CD14-positive monocyte (primary cell): Measurements from ENCODE around the gene RBM44. TPM values are rescaled to one million over a fixed set of nuclear protein-coding genes. Genes with fewer than 3 reads are reported as not detected.

ENCODE experiments used
- DNase-seq, 3 donors: peaks; one replicate each; pipeline ENCODE4 v3.0.0-alpha.2; 2011 to 2022
- H2AFZ ChIP-seq: 2 replicates; pipeline ENCODE4 v1.6.0; 2012; ENCODE audit warnings: mild to moderate bottlenecking, low read depth, low read length, inconsistent platforms; ENCODE audit not compliant: insufficient read depth, poor library complexity, severe bottlenecking
- H3K27ac ChIP-seq, 2 donors: 1 replicate in 1 of 2; 2 replicates in 1 of 2; pipeline ENCODE4 v1.5.1; 2012 to 2013; ENCODE audit warnings: low read length in 2 of 2, control low read depth in 1 of 2, inconsistent platforms in 1 of 2, low read depth in 1 of 2, mild to moderate bottlenecking in 1 of 2
- H3K27me3 ChIP-seq, 2 donors: one replicate each; pipeline versions ENCODE4 v1.6.0 to v1.6.1; 2011 to 2013; ENCODE audit warnings: low read length in 2 of 2; ENCODE audit not compliant: control insufficient read depth in 2 of 2, insufficient read depth in 2 of 2
- H3K36me3 ChIP-seq, 2 donors: replicated peaks in 1 of 2; 1 replicate in 1 of 2; 2 replicates in 1 of 2; pipeline versions ENCODE4 v1.5.1 to v1.6.1; 2012 to 2013; ENCODE audit warnings: low read length in 2 of 2, control low read depth in 1 of 2, inconsistent platforms in 1 of 2, mild to moderate bottlenecking in 1 of 2; ENCODE audit not compliant: insufficient read depth in 2 of 2, control insufficient read depth in 1 of 2
- H3K4me1 ChIP-seq, 2 donors: 1 replicate in 1 of 2; 2 replicates in 1 of 2; pipeline versions ENCODE4 v1.5.1 to v1.6.1; 2012 to 2013; ENCODE audit warnings: low read length in 2 of 2, control low read depth in 1 of 2, inconsistent platforms in 1 of 2, mild to moderate bottlenecking in 1 of 2, moderate library complexity in 1 of 2; ENCODE audit not compliant: insufficient read depth in 2 of 2, control insufficient read depth in 1 of 2
- H3K4me2 ChIP-seq: replicated peaks from 2 replicates; pipeline ENCODE3; 2012; ENCODE audit warnings: low read length, moderate library complexity, mild to moderate bottlenecking; ENCODE audit not compliant: poor library complexity, severe bottlenecking; ENCODE audit errors: extremely low read depth
- H3K4me3 ChIP-seq, 3 experiments: fragments of 200-600 bp in 1 of 3; sonication (generic) in 1 of 3; replicated peaks in 1 of 3; 1 replicate in 2 of 3; 2 replicates in 1 of 3; pipeline ENCODE4 v1.5.1; 2011 to 2013; ENCODE audit warnings: low read length in 3 of 3, mild to moderate bottlenecking in 3 of 3, control low read depth in 2 of 3, low read depth in 2 of 3, inconsistent platforms in 1 of 3, moderate library complexity in 1 of 3
- H3K79me2 ChIP-seq: 2 replicates; pipeline ENCODE4 v1.6.0; 2012; ENCODE audit warnings: mild to moderate bottlenecking, control low read depth, inconsistent platforms, low read length, moderate library complexity; ENCODE audit not compliant: insufficient read depth
- H3K9ac ChIP-seq: 2 replicates; pipeline ENCODE4 v1.6.0; 2017; ENCODE audit warnings: low read length, mild to moderate bottlenecking; ENCODE audit not compliant: insufficient read depth, poor library complexity, severe bottlenecking
- H3K9me3 ChIP-seq, 2 donors: replicated peaks in 1 of 2; 1 replicate in 1 of 2; 2 replicates in 1 of 2; pipeline versions ENCODE4 v1.5.1 to v1.6.1; 2012 to 2013; ENCODE audit warnings: low read length in 2 of 2, control low read depth in 1 of 2; ENCODE audit not compliant: control insufficient read depth in 1 of 2, insufficient read depth in 1 of 2
- H4K20me1 ChIP-seq: 2 replicates; pipeline ENCODE4 v1.6.0; 2012; ENCODE audit warnings: mild to moderate bottlenecking, low read length, control low read depth, moderate library complexity; ENCODE audit not compliant: insufficient read depth
- H3K27ac Mint-ChIP-seq, 7 donors: one replicate each; pipeline ENCODE4 v1.8.0; 2020; ENCODE audit warnings: mild to moderate bottlenecking in 7 of 7, mixed read lengths in 7 of 7, moderate library complexity in 6 of 7, inconsistent platforms in 2 of 7
- H3K27me3 Mint-ChIP-seq, 3 donors: one replicate each; pipeline ENCODE4 v1.8.0; 2021 to 2022; ENCODE audit warnings: low read depth in 3 of 3, mild to moderate bottlenecking in 3 of 3, mixed read lengths in 3 of 3, moderate library complexity in 3 of 3, inconsistent platforms in 1 of 3
- H3K36me3 Mint-ChIP-seq, 2 donors: one replicate each; pipeline ENCODE4 v1.8.0; 2020; ENCODE audit warnings: mixed read lengths in 2 of 2, inconsistent platforms in 1 of 2, mild to moderate bottlenecking in 1 of 2
- H3K4me1 Mint-ChIP-seq: one replicate; pipeline ENCODE4 v1.8.0; 2020; ENCODE audit warnings: mild to moderate bottlenecking, mixed read lengths
- H3K4me3 Mint-ChIP-seq, 2 donors: one replicate each; pipeline ENCODE4 v1.8.0; 2020; ENCODE audit warnings: mild to moderate bottlenecking in 2 of 2, mixed read lengths in 2 of 2, moderate library complexity in 1 of 2
- H3K9me3 Mint-ChIP-seq, 7 donors: one replicate each; pipeline ENCODE4 v1.8.0; 2020 to 2022; ENCODE audit warnings: mixed read lengths in 7 of 7, mild to moderate bottlenecking in 6 of 7, moderate library complexity in 6 of 7, inconsistent platforms in 2 of 7
- WGBS: methylation state at CpG from one replicate; pipeline ENCODE4 v1.1.5; 2013; ENCODE audit warnings: missing lambda C conversion rate; ENCODE audit not compliant: insufficient coverage; 5-methylcytosine and 5-hydroxymethylcytosine counted together
- intact Hi-C, 2 donors: fragments of 100-400 bp; cut with micrococcal nuclease; formaldehyde crosslinking; loops; one replicate each; pipeline versions ENCODE4 v1.15.0 to v1.15.1; 2023
- polyA plus RNA-seq, 3 donors: library from polyadenylated mRNA; depleted of rRNA in 1 of 3; unstranded in 2 of 3; stranded (reverse) in 1 of 3; fragments of 300-500 nt in 2 of 3; fragments of >200 nt in 1 of 3; fragmentation: Illumina TruSeq in 2 of 3; gene quantifications; 1 replicate in 2 of 3; 2 replicates in 1 of 3; pipeline ENCODE4 v1.2.3, GENCODE V29; 2012 to 2021
- TF ChIP-seq, protein P1 (sequence below): fragments of 200-600 bp; IDR thresholded peaks from one replicate; pipeline ENCODE4 v1.8.0; 2022; ENCODE audit warnings: antibody characterized with exemption, mild to moderate bottlenecking

RBM44 gene
- polyA plus RNA-seq, 3 donors, result 0.07 to 1.5 TPM; not detected in 1

DNA sequence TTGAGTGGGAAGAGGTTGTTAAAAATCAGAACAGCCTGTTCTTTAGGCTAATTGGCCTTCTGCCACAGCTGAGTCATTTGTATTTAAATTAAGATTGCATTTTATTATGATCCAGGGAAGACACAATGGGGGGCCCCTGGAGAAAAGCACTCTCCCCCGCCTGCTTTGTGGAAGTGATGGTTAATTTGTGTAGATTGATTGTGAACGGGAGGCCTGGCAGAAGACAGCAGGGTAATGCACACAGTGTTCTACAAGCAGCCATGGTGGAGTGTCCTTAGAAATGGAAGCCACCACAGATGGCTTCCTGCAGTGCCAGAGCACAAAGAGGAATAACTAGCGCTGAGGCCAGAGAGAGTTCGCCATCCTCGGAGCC lies 80.5 kb downstream of the RBM44 start:
- Mint-ChIP-seq H3K4me3 (no peak overlapping the region), H3K4me1 (no peaks in the 10 kb centered on the region), H3K36me3 (no peaks in the 10 kb centered on the region), H3K27ac (no peak overlapping the region), H3K27me3 (peaks cover 0 to 2% (median 0%) of the 10 kb centered on the region in 3 donors), H3K9me3 (no peaks in the 10 kb centered on the region)
- H3K4me3 ChIP-seq, result no peak overlapping the region
- no peak for DNase-seq
- WGBS, result 79% methylated on average over 2 of the region's 5 CpGs
- TF ChIP-seq, protein P1, sequence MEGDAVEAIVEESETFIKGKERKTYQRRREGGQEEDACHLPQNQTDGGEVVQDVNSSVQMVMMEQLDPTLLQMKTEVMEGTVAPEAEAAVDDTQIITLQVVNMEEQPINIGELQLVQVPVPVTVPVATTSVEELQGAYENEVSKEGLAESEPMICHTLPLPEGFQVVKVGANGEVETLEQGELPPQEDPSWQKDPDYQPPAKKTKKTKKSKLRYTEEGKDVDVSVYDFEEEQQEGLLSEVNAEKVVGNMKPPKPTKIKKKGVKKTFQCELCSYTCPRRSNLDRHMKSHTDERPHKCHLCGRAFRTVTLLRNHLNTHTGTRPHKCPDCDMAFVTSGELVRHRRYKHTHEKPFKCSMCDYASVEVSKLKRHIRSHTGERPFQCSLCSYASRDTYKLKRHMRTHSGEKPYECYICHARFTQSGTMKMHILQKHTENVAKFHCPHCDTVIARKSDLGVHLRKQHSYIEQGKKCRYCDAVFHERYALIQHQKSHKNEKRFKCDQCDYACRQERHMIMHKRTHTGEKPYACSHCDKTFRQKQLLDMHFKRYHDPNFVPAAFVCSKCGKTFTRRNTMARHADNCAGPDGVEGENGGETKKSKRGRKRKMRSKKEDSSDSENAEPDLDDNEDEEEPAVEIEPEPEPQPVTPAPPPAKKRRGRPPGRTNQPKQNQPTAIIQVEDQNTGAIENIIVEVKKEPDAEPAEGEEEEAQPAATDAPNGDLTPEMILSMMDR, result no peak
- H4K20me1 ChIP-seq, result no peaks in the 10 kb centered on the region
- intact Hi-C loops, result no loop called here
- no peak overlapping the region for H3K4me2 ChIP-seq
- H3K4me1 ChIP-seq, result no peaks in the 10 kb centered on the region
- H3K79me2 ChIP-seq, result no peaks in the 10 kb centered on the region
- H2AFZ ChIP-seq, result no peak overlapping the region
- no peak overlapping the region for H3K27ac ChIP-seq
- H3K36me3 ChIP-seq, result no peaks in the 10 kb centered on the region
- no peaks in the 10 kb centered on the region for H3K27me3 ChIP-seq
- no peak overlapping the region for H3K9ac ChIP-seq
- H3K9me3 ChIP-seq, result no peaks in the 10 kb centered on the region

GRCh38 chr2:237879991-237880560 lies 81.5 kb downstream of the RBM44 start:
- no peaks in the 10 kb centered on the region for H3K79me2 ChIP-seq
- no peak overlapping the region for H2AFZ ChIP-seq
- 95% methylated on average over 11 of the region's 12 CpGs for WGBS
- H3K27ac Mint-ChIP-seq, result peak overlapping the region in 1 of 7 donors; percentile 70
- no peaks in the 10 kb centered on the region for H3K36me3 Mint-ChIP-seq
- intact Hi-C loops, result no loop called here
- no peak overlapping the region for H3K4me3 ChIP-seq
- H3K36me3 ChIP-seq, result no peaks in the 10 kb centered on the region
- no peak overlapping the region for H3K4me2 ChIP-seq
- no peaks in the 10 kb centered on the region for H3K27me3 ChIP-seq
- peaks cover 0 to 1% (median 0%) of the 10 kb centered on the region in 3 donors for H3K27me3 Mint-ChIP-seq
- H3K9ac ChIP-seq, result no peak overlapping the region
- no peak overlapping the region for H3K27ac ChIP-seq
- TF ChIP-seq, protein P1, result no peak
- H3K9me3 Mint-ChIP-seq, result no peaks in the 10 kb centered on the region
- H3K4me1 ChIP-seq, result no peaks in the 10 kb centered on the region
- no peaks in the 10 kb centered on the region for H3K4me1 Mint-ChIP-seq
- H3K9me3 ChIP-seq, result no peaks in the 10 kb centered on the region
- DNase-seq, result no peak
- no peak overlapping the region for H3K4me3 Mint-ChIP-seq
- H4K20me1 ChIP-seq, result no peaks in the 10 kb centered on the region
